T-helper 2 cell treated with Interferon-gamma antibody and Interleukin-4, amounts not matched to agents 5 μg/mL and 100 μg/mL, for 36 hours (primary cell): ENCODE measurements around the gene MCL1.

Experiments
- DNase-seq: peaks from one replicate; pipeline ENCODE4 v3.0.0; 2021; ENCODE audit warnings: low spot score
- H3K27ac Mint-ChIP-seq: one replicate; pipeline ENCODE4 v1.8.0; 2021; ENCODE audit warnings: mild to moderate bottlenecking, mixed read lengths
- H3K27me3 Mint-ChIP-seq: one replicate; pipeline ENCODE4 v1.8.0; 2021; ENCODE audit warnings: low read depth, mixed read lengths
- H3K36me3 Mint-ChIP-seq: one replicate; pipeline ENCODE4 v1.8.0; 2021; ENCODE audit warnings: low read depth, mixed read lengths
- H3K4me1 Mint-ChIP-seq: one replicate; pipeline ENCODE4 v1.8.0; 2021; ENCODE audit warnings: low read depth, mixed read lengths
- H3K4me3 Mint-ChIP-seq: one replicate; pipeline ENCODE4 v1.8.0; 2022; ENCODE audit warnings: mild to moderate bottlenecking, moderate library complexity, mixed read lengths
- H3K9me3 Mint-ChIP-seq: one replicate; pipeline ENCODE4 v1.8.0; 2021; ENCODE audit warnings: mixed read lengths

Gene MCL1

DNA sequence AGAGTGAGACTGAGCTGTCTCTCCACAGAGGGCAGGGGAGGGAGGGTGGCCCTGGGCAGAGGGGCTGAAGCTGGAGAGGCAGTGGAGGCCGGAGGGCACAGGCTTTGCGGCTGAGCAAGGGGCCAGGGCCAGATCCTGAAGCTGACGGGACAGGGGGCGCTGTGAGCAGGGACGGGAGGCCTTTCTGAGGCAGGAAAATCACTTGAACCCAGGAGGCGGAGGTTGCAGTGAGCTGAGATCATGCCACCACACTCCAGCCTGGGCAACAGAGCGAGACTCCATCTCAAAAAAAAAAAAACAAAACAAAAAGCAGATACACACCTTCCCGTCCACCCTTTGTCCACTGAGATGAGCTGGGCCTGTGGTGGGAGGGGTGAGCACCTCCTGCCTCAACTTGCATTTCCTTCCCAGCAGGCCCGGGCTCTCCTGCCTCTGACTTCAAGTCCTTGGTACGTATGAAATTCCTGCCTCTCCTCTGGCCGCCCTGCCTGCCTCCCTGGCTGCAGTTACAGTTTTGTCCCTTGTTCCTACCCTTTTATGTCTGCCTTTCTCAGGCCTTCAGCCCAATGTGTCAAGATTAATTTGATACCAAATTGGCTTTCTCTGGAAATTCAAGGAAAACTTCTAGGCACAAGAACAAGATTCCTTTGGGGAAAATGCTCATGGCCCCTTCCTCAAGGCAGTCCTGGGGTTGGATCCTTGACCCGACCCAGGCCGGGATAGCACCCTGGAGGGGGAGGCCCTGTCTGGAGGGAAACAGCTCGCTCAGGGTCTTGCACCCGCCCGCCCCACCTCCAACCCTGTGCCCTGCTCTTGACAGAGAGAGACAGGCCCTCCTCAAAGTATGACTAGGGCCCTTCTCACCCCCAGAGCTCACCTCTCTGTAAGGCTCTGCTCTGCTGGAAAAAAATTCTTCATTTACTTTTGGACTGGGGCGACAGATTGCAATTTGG is 41.4 kb downstream of the MCL1 start:
- H3K36me3 Mint-ChIP-seq: no peaks in the 10 kb centered on the region
- H3K27ac Mint-ChIP-seq: no peak overlapping the region
- H3K4me3 Mint-ChIP-seq: no peak overlapping the region
- H3K4me1 Mint-ChIP-seq: no peaks in the 10 kb centered on the region
- H3K9me3 Mint-ChIP-seq: no peaks in the 10 kb centered on the region
- DNase-seq: no peak
- no peaks in the 10 kb centered on the region for H3K27me3 Mint-ChIP-seq

DNA sequence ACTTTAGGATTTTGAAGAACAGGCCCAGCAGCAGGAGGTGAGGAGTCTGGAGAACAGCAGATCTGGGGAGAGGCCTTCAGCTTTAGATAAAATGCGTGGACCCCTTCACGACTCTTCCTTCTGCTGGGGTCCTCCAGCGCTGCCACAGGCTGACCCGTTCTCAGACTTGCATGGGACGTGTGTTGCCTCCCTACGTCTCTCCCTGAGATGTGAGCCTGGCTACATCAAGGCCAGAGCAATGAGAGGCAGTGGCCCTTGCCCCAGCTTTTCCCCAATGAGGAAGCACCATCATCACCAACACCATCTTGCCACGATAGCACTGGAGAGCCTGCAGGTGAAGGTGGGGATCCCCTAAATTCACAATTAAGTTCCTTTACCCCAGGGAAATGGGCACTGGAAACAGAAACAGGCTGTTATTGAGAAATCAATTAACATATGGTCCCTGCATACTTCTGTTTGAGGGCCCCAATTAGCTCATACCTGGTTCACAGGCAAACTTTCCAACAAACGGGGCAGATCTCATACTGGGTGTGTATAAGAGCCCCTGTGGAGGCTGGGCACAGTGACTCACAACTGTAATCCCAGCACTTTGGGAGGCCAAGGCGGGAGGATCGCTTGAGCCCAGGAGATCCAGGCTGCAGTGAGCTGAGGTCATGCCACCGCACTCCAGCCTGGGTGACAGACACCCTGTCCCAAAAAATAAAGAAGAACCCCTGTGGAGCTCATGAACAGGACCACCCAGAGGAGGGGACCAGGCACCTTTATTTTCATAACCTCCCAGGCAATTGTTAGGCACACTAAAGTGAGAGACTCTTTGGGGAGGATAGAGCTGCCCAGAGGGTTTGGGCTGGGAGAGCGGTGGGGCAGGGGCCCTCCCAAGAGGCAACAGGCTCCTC is 42.3 kb downstream of the MCL1 start:
- DNase-seq: no peak
- H3K27me3 Mint-ChIP-seq: no peaks in the 10 kb centered on the region
- no peaks in the 10 kb centered on the region for H3K36me3 Mint-ChIP-seq
- H3K9me3 Mint-ChIP-seq: no peaks in the 10 kb centered on the region
- no peak overlapping the region for H3K27ac Mint-ChIP-seq
- no peak overlapping the region for H3K4me3 Mint-ChIP-seq
- peaks cover 3% of the 10 kb centered on the region for H3K4me1 Mint-ChIP-seq

GRCh38 chr1:150535511-150536287 is 43.7 kb downstream of the MCL1 start:
- no peak overlapping the region for H3K27ac Mint-ChIP-seq
- DNase-seq: no peak

DNA sequence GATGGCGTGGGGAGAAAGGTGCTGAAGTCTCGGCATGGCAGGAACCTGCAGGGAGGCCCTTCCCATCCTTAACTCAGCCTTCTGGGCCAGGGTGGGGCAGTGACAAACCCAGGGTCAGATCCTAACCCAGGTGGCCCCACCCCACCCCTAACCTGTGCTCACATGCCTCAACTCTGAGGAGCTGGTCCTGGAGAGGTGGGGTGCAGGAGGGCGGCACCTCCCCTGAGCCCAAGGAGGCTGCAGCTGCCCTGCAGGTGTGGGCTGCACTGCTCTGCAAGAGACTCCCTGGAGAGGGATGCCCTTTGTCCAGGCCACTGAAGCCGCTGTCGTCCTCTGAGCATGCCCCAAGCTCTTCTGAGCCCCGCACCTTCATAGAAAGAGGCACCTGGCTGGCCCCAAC is 45.4 kb downstream of the MCL1 start:
- Mint-ChIP-seq H3K4me1 (peaks cover 3% of the 10 kb centered on the region), H3K27me3 (no peaks in the 10 kb centered on the region), H3K4me3 (no peak overlapping the region), H3K27ac (no peak overlapping the region), H3K36me3 (no peaks in the 10 kb centered on the region), H3K9me3 (no peaks in the 10 kb centered on the region)
- DNase-seq: no peak

More at GRCh38 chr1:150535511-150536287, 43.7 kb downstream of the MCL1 start:
- no peaks in the 10 kb centered on the region for H3K27me3 Mint-ChIP-seq
- no peaks in the 10 kb centered on the region for H3K36me3 Mint-ChIP-seq
- no peak overlapping the region for H3K4me3 Mint-ChIP-seq
- H3K9me3 Mint-ChIP-seq: no peaks in the 10 kb centered on the region
- H3K4me1 Mint-ChIP-seq: peaks cover 3% of the 10 kb centered on the region

DNA sequence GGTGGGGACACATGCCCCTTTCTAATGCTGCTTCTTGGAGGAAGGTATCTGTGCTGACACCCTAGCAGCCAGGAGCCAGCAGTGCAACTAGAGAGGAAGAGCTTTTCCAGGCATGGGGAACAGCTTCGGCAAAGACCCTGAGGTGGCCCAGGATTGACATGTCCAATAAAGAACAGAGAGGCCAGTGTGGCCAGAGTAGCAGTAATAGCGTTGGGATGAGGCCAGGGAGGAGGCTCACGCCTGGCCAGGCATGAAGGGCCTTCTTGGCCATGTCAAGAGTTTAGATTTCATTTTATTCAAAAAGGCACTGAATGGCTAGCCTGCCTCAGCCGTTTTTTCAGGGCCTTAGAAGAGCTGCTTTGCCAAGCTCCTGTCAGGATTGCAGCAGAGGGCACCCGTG is 46.5 kb downstream of the MCL1 start:
- peaks cover 3% of the 10 kb centered on the region for H3K4me1 Mint-ChIP-seq
- H3K36me3 Mint-ChIP-seq: no peaks in the 10 kb centered on the region
- H3K9me3 Mint-ChIP-seq: no peaks in the 10 kb centered on the region
- no peaks in the 10 kb centered on the region for H3K27me3 Mint-ChIP-seq
- H3K4me3 Mint-ChIP-seq: no peak overlapping the region
- no peak overlapping the region for H3K27ac Mint-ChIP-seq
- DNase-seq: no peak

DNA sequence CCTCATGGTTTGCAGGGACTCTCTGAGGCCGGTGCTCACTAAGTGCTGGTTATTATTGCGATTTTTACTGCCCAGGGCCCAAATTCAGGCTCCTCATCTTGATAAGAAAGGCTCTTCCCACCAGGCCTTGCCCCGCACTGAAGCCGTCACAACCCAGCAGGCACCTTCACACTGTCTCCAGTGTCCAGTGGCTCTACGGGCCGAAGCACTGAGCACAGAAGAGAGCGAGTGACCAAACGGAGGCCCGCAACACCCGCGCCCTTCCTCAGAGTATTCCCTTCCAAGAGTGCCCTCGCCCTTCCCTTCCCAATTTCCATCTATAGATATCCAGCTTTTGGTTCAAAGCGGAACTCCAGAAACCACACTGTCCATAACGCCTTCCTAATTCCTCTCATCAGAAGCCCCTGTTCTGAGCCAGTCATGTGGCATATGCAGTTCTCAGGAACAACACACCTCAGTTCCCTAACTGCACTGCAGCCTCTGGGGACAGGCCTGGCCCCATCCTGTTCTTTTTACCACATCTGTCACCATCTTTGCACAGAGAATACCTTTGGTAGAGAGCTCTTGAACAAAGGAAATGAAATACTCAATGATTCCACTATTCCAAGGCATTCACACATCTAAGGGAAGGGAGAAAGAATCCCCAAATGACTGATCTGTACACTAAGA is 48.8 kb downstream of the MCL1 start:
- DNase-seq: no peak
- Mint-ChIP-seq H3K27me3 (no peaks in the 10 kb centered on the region), H3K36me3 (no peaks in the 10 kb centered on the region), H3K9me3 (no peaks in the 10 kb centered on the region), H3K4me3 (no peak overlapping the region), H3K27ac (no peak overlapping the region), H3K4me1 (peaks cover 3% of the 10 kb centered on the region)

DNA sequence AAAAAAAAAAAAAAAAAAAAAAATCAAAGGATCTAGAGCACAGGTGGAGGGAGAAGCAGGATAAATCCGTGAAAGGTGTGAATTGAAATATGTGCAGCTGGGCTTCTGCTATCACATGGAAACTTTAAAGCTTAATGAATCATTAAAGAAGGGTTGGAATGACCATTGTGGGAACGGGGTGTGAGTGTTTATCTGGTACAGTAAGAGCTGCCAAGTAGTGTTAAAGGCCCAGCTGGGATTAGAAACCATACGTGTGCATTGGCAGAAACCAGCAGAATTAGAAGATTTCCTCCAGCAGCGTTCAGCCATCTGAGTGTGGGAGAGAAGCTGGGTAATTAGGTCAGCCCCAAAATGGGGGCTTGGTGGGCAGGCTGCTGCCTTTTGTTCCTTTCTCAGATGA is 50.4 kb downstream of the MCL1 start:
- no peak overlapping the region for H3K27ac Mint-ChIP-seq
- peaks cover 3% of the 10 kb centered on the region for H3K4me1 Mint-ChIP-seq
- H3K9me3 Mint-ChIP-seq: no peaks in the 10 kb centered on the region
- no peak overlapping the region for H3K4me3 Mint-ChIP-seq
- no peaks in the 10 kb centered on the region for H3K36me3 Mint-ChIP-seq
- H3K27me3 Mint-ChIP-seq: no peaks in the 10 kb centered on the region
- DNase-seq: no peak

GRCh38 chr1:150528196-150528595 is 51.2 kb downstream of the MCL1 start:
- H3K27me3 Mint-ChIP-seq: no peaks in the 10 kb centered on the region
- H3K4me3 Mint-ChIP-seq: no peak overlapping the region
- no peak for DNase-seq
- peaks cover 3% of the 10 kb centered on the region for H3K4me1 Mint-ChIP-seq
- H3K27ac Mint-ChIP-seq: no peak overlapping the region
- H3K36me3 Mint-ChIP-seq: no peaks in the 10 kb centered on the region
- no peaks in the 10 kb centered on the region for H3K9me3 Mint-ChIP-seq

GRCh38 chr1:150525348-150525747 is 54.1 kb downstream of the MCL1 start:
- Mint-ChIP-seq H3K27ac (no peak overlapping the region), H3K9me3 (no peaks in the 10 kb centered on the region), H3K36me3 (no peaks in the 10 kb centered on the region), H3K4me3 (no peak overlapping the region), H3K27me3 (no peaks in the 10 kb centered on the region), H3K4me1 (peaks cover 2% of the 10 kb centered on the region)
- no peak for DNase-seq
